GM10248 (cell line): ENCODE measurements around the gene BUD13.
A peak's percentile ranks its signal among the peaks of the same experiment; 100 is the strongest.

ENCODE experiments used
- CTCF ChIA-PET: fragments of 300-600 bp; sonication (Branson Sonifier 250); formaldehyde crosslinking; extraction: SDS; loops from one replicate; lab custom pipeline; 2021; ENCODE audit warnings: antibody characterized with exemption; lab: Yijun Ruan, JAX
- POLR2A ChIA-PET: fragments of 350-650 bp; sonication (Branson Sonifier 250); formaldehyde crosslinking; extraction: SDS; loops from one replicate; lab custom pipeline; 2020; ENCODE audit warnings: antibody characterized with exemption; lab: Yijun Ruan, JAX
- DNase-seq: peaks from one replicate; pipeline ENCODE4 v3.0.0; 2012; ENCODE audit errors: extremely low spot score
- CTCF ChIP-seq: IDR thresholded peaks from 2 replicates; pipeline ENCODE4 v1.5.1; 2012; ENCODE audit warnings: mild to moderate bottlenecking, low read depth; ENCODE audit errors: extremely low read depth, missing control alignments, control extremely low read depth

Gene BUD13

GRCh38 chr11:116790167-116791001, 17.6 kb upstream of the BUD13 start:
- ChIA-PET POLR2A (no interaction called here), CTCF (interaction anchor here (0.6 to 10.2 kb wide), 43 partner anchors 8 to 441 kb away, joined by 3 to 100 read pairs (median 6); partner anchors contain the start of genes APOA1, APOA4, BUD13 and PAFAH1B2)
- no peak for DNase-seq
- no peak for TF ChIP-seq CTCF

- POLR2A ChIA-PET: no interaction called here
Measured at GRCh38 chr11:116788975-116789374, 16.2 kb upstream of the BUD13 start.

GRCh38 chr11:116788534-116788933, 15.7 kb upstream of the BUD13 start:
- no peak for TF ChIP-seq CTCF
- DNase-seq: no peak
- POLR2A ChIA-PET: no interaction called here
- CTCF ChIA-PET: interaction anchor here (0.9 to 10.2 kb wide), 9 partner anchors 8 to 441 kb away, joined by 3 to 100 read pairs (median 11); partner anchors contain the start of genes APOA1 and BUD13

More at GRCh38 chr11:116788975-116789374, 16.2 kb upstream of the BUD13 start:
- CTCF ChIA-PET: interaction anchor here (0.9 to 10.2 kb wide), 11 partner anchors 9 to 441 kb away, joined by 3 to 100 read pairs (median 16); partner anchors contain the start of genes APOA1, APOA4, BUD13 and SIK3
- no peak for DNase-seq
- TF ChIP-seq CTCF: no peak

GRCh38 chr11:116787786-116788486, 15.1 kb upstream of the BUD13 start, which contains the start of gene ZPR1:
ZPR1 (minus strand) TSS chr11:116788023; CDS start chr11:116787990, 33 bp downstream.
- no peak for TF ChIP-seq CTCF
- ChIA-PET POLR2A (interaction anchor here (1.0 kb wide), 1 partner anchor 47 kb away, joined by 4 read pairs; no protein-coding TSS in a partner anchor), CTCF (interaction anchor here (0.9 to 10.2 kb wide), 10 partner anchors 7 to 372 kb away, joined by 3 to 100 read pairs (median 4); partner anchors contain the start of genes APOA1, BUD13 and SIK3)
- DNase-seq: peak; percentile 94

GRCh38 chr11:116787436-116787785, 14.6 kb upstream of the BUD13 start:
- no peak for DNase-seq
- ChIA-PET POLR2A (interaction anchor here (1.0 kb wide), 1 partner anchor 48 kb away, joined by 4 read pairs; no protein-coding TSS in a partner anchor), CTCF (interaction anchor here (0.9 to 10.2 kb wide), 11 partner anchors 9 to 373 kb away, joined by 3 to 100 read pairs (median 5); partner anchors contain the start of genes APOA1, BUD13 and SIK3)
- TF ChIP-seq CTCF: no peak

GRCh38 chr11:116786966-116787365, 14.2 kb upstream of the BUD13 start:
- POLR2A ChIA-PET: interaction anchor here (1.0 kb wide), 1 partner anchor 14 kb away, joined by 3 read pairs; the partner anchor contains the start of gene BUD13
- CTCF ChIA-PET: interaction anchor here (0.9 to 10.2 kb wide), 12 partner anchors 9 to 319 kb away, joined by 3 to 100 read pairs (median 5); partner anchors contain the start of genes APOA1, BUD13 and SIK3
- no peak for TF ChIP-seq CTCF
- DNase-seq: no peak
